Breast epithelium (tissue), 3 donors: ENCODE measurements around the gene CALU.

Experiments used
- CTCF ChIP-seq, 3 donors: fragments of 450-650 bp; IDR thresholded peaks; one replicate each; pipeline ENCODE4 v1.5.1; 2016 to 2017; ENCODE audit warnings: antibody characterized with exemption in 3 of 3, mild to moderate bottlenecking in 3 of 3, moderate library complexity in 3 of 3
- POLR2A ChIP-seq: fragments of 450-650 bp; IDR thresholded peaks from one replicate; pipeline ENCODE4 v1.6.1; 2016; ENCODE audit warnings: antibody characterized with exemption, mild to moderate bottlenecking, moderate library complexity
- POLR2AphosphoS5 ChIP-seq, 3 donors: sonication (generic); formaldehyde crosslinking; IDR thresholded peaks; one replicate each; pipeline ENCODE4 v1.6.1; 2017; ENCODE audit warnings: antibody characterized with exemption in 3 of 3

DNA sequence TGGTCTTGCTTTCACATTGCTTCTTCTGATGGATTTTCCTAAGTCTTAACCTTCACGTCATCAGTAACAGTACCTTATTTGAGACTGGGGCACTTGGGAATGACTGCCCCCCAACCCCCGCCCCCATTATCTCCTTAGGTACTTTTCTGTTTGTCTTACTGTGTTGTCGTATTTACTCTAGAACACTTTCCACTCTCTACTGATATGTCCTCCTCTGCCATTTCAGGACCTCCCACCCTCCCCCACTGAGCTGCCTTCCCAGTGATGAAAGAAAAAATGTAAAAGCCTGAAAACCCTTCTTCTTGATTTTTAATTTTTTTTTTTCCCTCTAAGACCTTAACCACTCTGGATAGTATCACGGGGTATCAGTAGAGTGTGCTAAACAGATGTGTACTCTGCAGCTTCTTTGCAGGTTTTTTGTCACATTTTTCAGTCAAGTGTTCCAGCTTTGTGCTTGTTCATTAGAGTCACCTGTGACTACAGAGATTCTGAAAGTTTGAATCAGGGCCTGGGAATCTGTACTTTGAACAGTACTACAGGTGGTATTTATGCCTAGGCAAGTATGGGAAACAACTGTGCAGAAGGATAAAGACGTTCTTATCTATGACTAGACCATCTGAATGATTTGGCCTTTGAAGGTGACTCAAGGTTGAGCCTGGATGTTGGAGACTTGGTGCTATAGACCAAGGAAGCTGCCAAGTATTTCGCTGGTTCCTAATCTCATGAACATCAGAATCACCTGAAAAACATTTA, 8.3 kb downstream of the CALU start:
- no peak for TF ChIP-seq CTCF (IDR thresholded peaks at IDR 0.05)
- no peak for TF ChIP-seq POLR2A
- TF ChIP-seq POLR2AphosphoS5 (IDR thresholded peaks at IDR 0.05), result no peak
